Panc1 (cell line): ENCODE measurements around the gene GARS1. TPM values are rescaled to one million over a fixed set of nuclear protein-coding genes. Genes with fewer than 3 reads are reported as not detected.

Source experiments
- ATAC-seq: fragments of 200-7000 bp; cut with Tn5 transposase; 2 replicates; pipeline ENCODE4 v1.9.1; 2020; ENCODE audit warnings: mild to moderate bottlenecking, moderate library complexity
- BruUV-seq: library from RNA; stranded (reverse); fragments of 400-500 nt; replicated peaks from 2 replicates; lab custom pipeline; 2021; lab: Mats Ljungman, UMichigan
- CTCF ChIA-PET: fragments of 300-600 bp; sonication (Branson Sonifier 250); formaldehyde crosslinking; loops from one replicate; lab custom pipeline; 2022; ENCODE audit warnings: antibody characterized with exemption; lab: Charles Lee
- POLR2A ChIA-PET: fragments of 300-600 bp; sonication (Branson Sonifier 250); formaldehyde crosslinking; loops from one replicate; lab custom pipeline; 2022; ENCODE audit warnings: antibody characterized with exemption; lab: Charles Lee
- DNase-seq: peaks from one replicate; pipeline ENCODE4 v3.0.0-alpha.2; 2010; ENCODE audit warnings: low read depth, low spot score
- H3K27ac ChIP-seq: 2 replicates; pipeline ENCODE4 v1.5.1; 2011; ENCODE audit warnings: mild to moderate bottlenecking, low read length, inconsistent platforms
- H3K27me3 ChIP-seq: fragments of 200-500 bp; sonication (Bioruptor generic); 2 replicates; pipeline ENCODE4 v1.6.0; 2014; ENCODE audit warnings: low read length, inconsistent platforms; ENCODE audit not compliant: control insufficient read depth, insufficient read depth
- H3K36me3 ChIP-seq: fragments of 200-500 bp; sonication (Bioruptor generic); 2 replicates; pipeline ENCODE4 v1.5.1; 2014; ENCODE audit warnings: inconsistent platforms, mild to moderate bottlenecking, low read length, moderate library complexity; ENCODE audit not compliant: control insufficient read depth, insufficient read depth
- H3K4me1 ChIP-seq: 2 replicates; pipeline ENCODE4 v1.5.1; 2011; ENCODE audit warnings: inconsistent platforms, mild to moderate bottlenecking, low read length, moderate library complexity; ENCODE audit not compliant: control insufficient read depth, insufficient read depth
- H3K4me3 ChIP-seq, 2 experiments: 2 replicates each; pipeline ENCODE4 v1.5.1; 2011 to 2012; ENCODE audit warnings: low read depth in 2 of 2, low read length in 2 of 2, mild to moderate bottlenecking in 2 of 2, inconsistent platforms in 1 of 2, moderate library complexity in 1 of 2
- H3K9me3 ChIP-seq: fragments of 200-500 bp; sonication (Bioruptor generic); 2 replicates; pipeline ENCODE4 v1.5.1; 2014; ENCODE audit warnings: low read depth, mild to moderate bottlenecking, inconsistent platforms, low read length, moderate library complexity; ENCODE audit not compliant: control insufficient read depth, insufficient read depth
- CTCF ChIP-seq: fragments of 450-650 bp; IDR thresholded peaks from 2 replicates; pipeline ENCODE4 v1.5.1; 2017; ENCODE audit warnings: mild to moderate bottlenecking
- POLR2AphosphoS5 ChIP-seq: IDR thresholded peaks from 2 replicates; pipeline ENCODE4 v1.6.1; 2012; ENCODE audit warnings: mild to moderate bottlenecking, low read depth, low read length, moderate library complexity
- REST ChIP-seq, 2 experiments: IDR thresholded peaks; 2 replicates each; pipeline ENCODE4 v1.6.1; 2011 to 2012; ENCODE audit warnings: low read depth in 2 of 2, control low read depth in 1 of 2, low read length in 1 of 2, mild to moderate bottlenecking in 1 of 2, moderate library complexity in 1 of 2; ENCODE audit not compliant: insufficient read depth in 1 of 2
- SIN3A ChIP-seq: IDR thresholded peaks from 2 replicates; pipeline ENCODE4 v1.6.1; 2012; ENCODE audit warnings: low read depth, mild to moderate bottlenecking, low read length, moderate library complexity, borderline replicate concordance; ENCODE audit not compliant: insufficient read depth
- TCF7L2 ChIP-seq: IDR thresholded peaks from 2 replicates; pipeline ENCODE4 v1.6.1; 2011; ENCODE audit warnings: mild to moderate bottlenecking, low read depth, low read length, inconsistent platforms
- in situ Hi-C: cut with HindIII; loops from 2 replicates; pipeline ENCODE4 v1.10.0; 2016; ENCODE audit warnings: low sequenced_read_pairs, low pct_unique_long_range_greater_than_20kb
- intact Hi-C: fragments of 100-400 bp; cut with micrococcal nuclease; formaldehyde crosslinking; loops from one replicate; pipeline ENCODE4 v1.10.0; 2022; ENCODE audit not compliant: unreplicated experiment
- total RNA-seq: library from RNA; stranded (reverse); gene quantifications from one replicate; pipeline ENCODE4 v1.2.1, GENCODE V29; 2021; ENCODE audit not compliant: unreplicated experiment

The GARS1 gene
- total RNA-seq, 1 experiment from 2014 or later: 271 TPM

GRCh38 chr7:30652132-30652531, 57.5 kb downstream of the GARS1 start:
- in situ Hi-C loops: no loop called here
- BruUV-seq: no TSS peak
- DNase-seq (no peak), ATAC-seq (no peak)
- H3K36me3 ChIP-seq: no peaks in the 10 kb centered on the region
- no peaks in the 10 kb centered on the region for H3K27me3 ChIP-seq
- no peaks in the 10 kb centered on the region for H3K9me3 ChIP-seq
- no peak overlapping the region for H3K4me3 ChIP-seq
- CTCF ChIA-PET: no interaction called here
- intact Hi-C loops: no loop called here
- POLR2A ChIA-PET: interaction anchor here (0.7 kb wide), 1 partner anchor 23 kb away, joined by 5 read pairs; no protein-coding TSS in a partner anchor
- no peak overlapping the region for H3K27ac ChIP-seq
- no peak for TF ChIP-seq TCF7L2
- no peak for TF ChIP-seq SIN3A
- no peak for TF ChIP-seq POLR2AphosphoS5
- no peak for TF ChIP-seq REST (IDR thresholded peaks at IDR 0.05; ENCODE audit: insufficient read depth in 1 of 2, low read depth in 2 of 2, low read length in 1 of 2)
- no peak for TF ChIP-seq CTCF
- no peaks in the 10 kb centered on the region for H3K4me1 ChIP-seq

GRCh38 chr7:30652698-30653641, 58.3 kb downstream of the GARS1 start:
- no peaks in the 10 kb centered on the region for H3K27me3 ChIP-seq
- intact Hi-C loops: no loop called here
- in situ Hi-C loops: no loop called here
- CTCF ChIA-PET: no interaction called here
- H3K9me3 ChIP-seq: no peaks in the 10 kb centered on the region
- no peak for ATAC-seq
- no TSS peak for BruUV-seq
- no peak for DNase-seq
- H3K4me3 ChIP-seq: no peak overlapping the region
- H3K27ac ChIP-seq: no peak overlapping the region
- POLR2A ChIA-PET: no interaction called here
- no peaks in the 10 kb centered on the region for H3K36me3 ChIP-seq
- H3K4me1 ChIP-seq: no peaks in the 10 kb centered on the region
- no peak for TF ChIP-seq TCF7L2
- TF ChIP-seq REST (IDR thresholded peaks at IDR 0.05; ENCODE audit: insufficient read depth in 1 of 2, low read depth in 2 of 2, low read length in 1 of 2): no peak
- TF ChIP-seq POLR2AphosphoS5: no peak
- no peak for TF ChIP-seq CTCF
- no peak for TF ChIP-seq SIN3A
